CD14-positive monocyte (primary cell): ENCODE results near the gene MKLN1. TPM values are rescaled to one million over a fixed set of nuclear protein-coding genes. Genes with fewer than 3 reads are reported as not detected.

Source experiments
- DNase-seq, 3 donors: peaks; one replicate each; pipeline ENCODE4 v3.0.0-alpha.2; 2011 to 2022
- H2AFZ ChIP-seq: 2 replicates; pipeline ENCODE4 v1.6.0; 2012; ENCODE audit warnings: mild to moderate bottlenecking, low read depth, low read length, inconsistent platforms; ENCODE audit not compliant: insufficient read depth, poor library complexity, severe bottlenecking
- H3K27ac ChIP-seq, 2 donors: 1 replicate in 1 of 2; 2 replicates in 1 of 2; pipeline ENCODE4 v1.5.1; 2012 to 2013; ENCODE audit warnings: low read length in 2 of 2, control low read depth in 1 of 2, inconsistent platforms in 1 of 2, low read depth in 1 of 2, mild to moderate bottlenecking in 1 of 2
- H3K27me3 ChIP-seq, 2 donors: one replicate each; pipeline versions ENCODE4 v1.6.0 to v1.6.1; 2011 to 2013; ENCODE audit warnings: low read length in 2 of 2; ENCODE audit not compliant: control insufficient read depth in 2 of 2, insufficient read depth in 2 of 2
- H3K36me3 ChIP-seq, 2 donors: replicated peaks in 1 of 2; 1 replicate in 1 of 2; 2 replicates in 1 of 2; pipeline versions ENCODE4 v1.5.1 to v1.6.1; 2012 to 2013; ENCODE audit warnings: low read length in 2 of 2, control low read depth in 1 of 2, inconsistent platforms in 1 of 2, mild to moderate bottlenecking in 1 of 2; ENCODE audit not compliant: insufficient read depth in 2 of 2, control insufficient read depth in 1 of 2
- H3K4me1 ChIP-seq, 2 donors: 1 replicate in 1 of 2; 2 replicates in 1 of 2; pipeline versions ENCODE4 v1.5.1 to v1.6.1; 2012 to 2013; ENCODE audit warnings: low read length in 2 of 2, control low read depth in 1 of 2, inconsistent platforms in 1 of 2, mild to moderate bottlenecking in 1 of 2, moderate library complexity in 1 of 2; ENCODE audit not compliant: insufficient read depth in 2 of 2, control insufficient read depth in 1 of 2
- H3K4me2 ChIP-seq: replicated peaks from 2 replicates; pipeline ENCODE3; 2012; ENCODE audit warnings: low read length, moderate library complexity, mild to moderate bottlenecking; ENCODE audit not compliant: poor library complexity, severe bottlenecking; ENCODE audit errors: extremely low read depth
- H3K4me3 ChIP-seq, 3 experiments: fragments of 200-600 bp in 1 of 3; sonication (generic) in 1 of 3; replicated peaks in 1 of 3; 1 replicate in 2 of 3; 2 replicates in 1 of 3; pipeline ENCODE4 v1.5.1; 2011 to 2013; ENCODE audit warnings: low read length in 3 of 3, mild to moderate bottlenecking in 3 of 3, control low read depth in 2 of 3, low read depth in 2 of 3, inconsistent platforms in 1 of 3, moderate library complexity in 1 of 3
- H3K79me2 ChIP-seq: 2 replicates; pipeline ENCODE4 v1.6.0; 2012; ENCODE audit warnings: mild to moderate bottlenecking, control low read depth, inconsistent platforms, low read length, moderate library complexity; ENCODE audit not compliant: insufficient read depth
- H3K9ac ChIP-seq: 2 replicates; pipeline ENCODE4 v1.6.0; 2017; ENCODE audit warnings: low read length, mild to moderate bottlenecking; ENCODE audit not compliant: insufficient read depth, poor library complexity, severe bottlenecking
- H3K9me3 ChIP-seq, 2 donors: replicated peaks in 1 of 2; 1 replicate in 1 of 2; 2 replicates in 1 of 2; pipeline versions ENCODE4 v1.5.1 to v1.6.1; 2012 to 2013; ENCODE audit warnings: low read length in 2 of 2, control low read depth in 1 of 2; ENCODE audit not compliant: control insufficient read depth in 1 of 2, insufficient read depth in 1 of 2
- H4K20me1 ChIP-seq: 2 replicates; pipeline ENCODE4 v1.6.0; 2012; ENCODE audit warnings: mild to moderate bottlenecking, low read length, control low read depth, moderate library complexity; ENCODE audit not compliant: insufficient read depth
- H3K27ac Mint-ChIP-seq, 7 donors: one replicate each; pipeline ENCODE4 v1.8.0; 2020; ENCODE audit warnings: mild to moderate bottlenecking in 7 of 7, mixed read lengths in 7 of 7, moderate library complexity in 6 of 7, inconsistent platforms in 2 of 7
- H3K27me3 Mint-ChIP-seq, 3 donors: one replicate each; pipeline ENCODE4 v1.8.0; 2021 to 2022; ENCODE audit warnings: low read depth in 3 of 3, mild to moderate bottlenecking in 3 of 3, mixed read lengths in 3 of 3, moderate library complexity in 3 of 3, inconsistent platforms in 1 of 3
- H3K36me3 Mint-ChIP-seq, 2 donors: one replicate each; pipeline ENCODE4 v1.8.0; 2020; ENCODE audit warnings: mixed read lengths in 2 of 2, inconsistent platforms in 1 of 2, mild to moderate bottlenecking in 1 of 2
- H3K4me1 Mint-ChIP-seq: one replicate; pipeline ENCODE4 v1.8.0; 2020; ENCODE audit warnings: mild to moderate bottlenecking, mixed read lengths
- H3K4me3 Mint-ChIP-seq, 2 donors: one replicate each; pipeline ENCODE4 v1.8.0; 2020; ENCODE audit warnings: mild to moderate bottlenecking in 2 of 2, mixed read lengths in 2 of 2, moderate library complexity in 1 of 2
- H3K9me3 Mint-ChIP-seq, 7 donors: one replicate each; pipeline ENCODE4 v1.8.0; 2020 to 2022; ENCODE audit warnings: mixed read lengths in 7 of 7, mild to moderate bottlenecking in 6 of 7, moderate library complexity in 6 of 7, inconsistent platforms in 2 of 7
- WGBS: methylation state at CpG from one replicate; pipeline ENCODE4 v1.1.5; 2013; ENCODE audit warnings: missing lambda C conversion rate; ENCODE audit not compliant: insufficient coverage; 5-methylcytosine and 5-hydroxymethylcytosine counted together
- intact Hi-C, 2 donors: fragments of 100-400 bp; cut with micrococcal nuclease; formaldehyde crosslinking; loops; one replicate each; pipeline versions ENCODE4 v1.15.0 to v1.15.1; 2023
- polyA plus RNA-seq, 3 donors: library from polyadenylated mRNA; depleted of rRNA in 1 of 3; unstranded in 2 of 3; stranded (reverse) in 1 of 3; fragments of 300-500 nt in 2 of 3; fragments of >200 nt in 1 of 3; fragmentation: Illumina TruSeq in 2 of 3; gene quantifications; 1 replicate in 2 of 3; 2 replicates in 1 of 3; pipeline ENCODE4 v1.2.3, GENCODE V29; 2012 to 2021
- TF ChIP-seq, protein P1 (sequence below): fragments of 200-600 bp; IDR thresholded peaks from one replicate; pipeline ENCODE4 v1.8.0; 2022; ENCODE audit warnings: antibody characterized with exemption, mild to moderate bottlenecking

MKLN1 gene
- polyA plus RNA-seq, 3 donors = 12.2 to 18.5 (median 17.2) TPM

GRCh38 chr7:131374821-131375220 is 47.1 kb downstream of the MKLN1 start:
- TF ChIP-seq, protein P1, sequence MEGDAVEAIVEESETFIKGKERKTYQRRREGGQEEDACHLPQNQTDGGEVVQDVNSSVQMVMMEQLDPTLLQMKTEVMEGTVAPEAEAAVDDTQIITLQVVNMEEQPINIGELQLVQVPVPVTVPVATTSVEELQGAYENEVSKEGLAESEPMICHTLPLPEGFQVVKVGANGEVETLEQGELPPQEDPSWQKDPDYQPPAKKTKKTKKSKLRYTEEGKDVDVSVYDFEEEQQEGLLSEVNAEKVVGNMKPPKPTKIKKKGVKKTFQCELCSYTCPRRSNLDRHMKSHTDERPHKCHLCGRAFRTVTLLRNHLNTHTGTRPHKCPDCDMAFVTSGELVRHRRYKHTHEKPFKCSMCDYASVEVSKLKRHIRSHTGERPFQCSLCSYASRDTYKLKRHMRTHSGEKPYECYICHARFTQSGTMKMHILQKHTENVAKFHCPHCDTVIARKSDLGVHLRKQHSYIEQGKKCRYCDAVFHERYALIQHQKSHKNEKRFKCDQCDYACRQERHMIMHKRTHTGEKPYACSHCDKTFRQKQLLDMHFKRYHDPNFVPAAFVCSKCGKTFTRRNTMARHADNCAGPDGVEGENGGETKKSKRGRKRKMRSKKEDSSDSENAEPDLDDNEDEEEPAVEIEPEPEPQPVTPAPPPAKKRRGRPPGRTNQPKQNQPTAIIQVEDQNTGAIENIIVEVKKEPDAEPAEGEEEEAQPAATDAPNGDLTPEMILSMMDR = no peak
- Histone ChIP-seq H3K27me3 (no peaks in the 10 kb centered on the region), H3K36me3 (peaks cover 0 to 13% of the 10 kb centered on the region in 2 donors), H3K9ac (no peak overlapping the region), H4K20me1 (peaks cover 86% of the 10 kb centered on the region), H3K4me2 (no peak overlapping the region), H3K27ac (no peak overlapping the region), H3K4me3 (no peak overlapping the region), H2AFZ (no peak overlapping the region), H3K4me1 (peaks cover 8% of the 10 kb centered on the region in 2 donors), H3K9me3 (no peaks in the 10 kb centered on the region), H3K79me2 (peaks cover 65% of the 10 kb centered on the region)
- Mint-ChIP-seq H3K27me3 (no peaks in the 10 kb centered on the region), H3K36me3 (peaks cover 3 to 8% of the 10 kb centered on the region in 2 donors), H3K27ac (no peak overlapping the region), H3K4me3 (no peak overlapping the region), H3K4me1 (peaks cover 24% of the 10 kb centered on the region), H3K9me3 (peaks cover 0 to 2% (median 0%) of the 10 kb centered on the region in 7 donors)
- no peak for DNase-seq
- intact Hi-C loops = no loop called here
- WGBS = no CpG with 5 or more reads among the region's 1 CpG

- TF ChIP-seq, protein P1 = no peak
- H3K4me1 Mint-ChIP-seq = peaks cover 14% of the 10 kb centered on the region
- Histone ChIP-seq H4K20me1 (peaks cover 82% of the 10 kb centered on the region), H3K9me3 (no peaks in the 10 kb centered on the region), H3K4me3 (no peak overlapping the region), H3K4me1 (peaks cover 0 to 3% of the 10 kb centered on the region in 2 donors), H3K27me3 (no peaks in the 10 kb centered on the region), H3K9ac (no peak overlapping the region), H3K36me3 (peaks cover 0 to 9% of the 10 kb centered on the region in 2 donors), H3K4me2 (no peak overlapping the region), H3K79me2 (peaks cover 45% of the 10 kb centered on the region), H3K27ac (no peak overlapping the region), H2AFZ (no peak overlapping the region)
- no CpG with 5 or more reads among the region's 1 CpG for WGBS
- H3K27me3 Mint-ChIP-seq = no peaks in the 10 kb centered on the region
- H3K36me3 Mint-ChIP-seq = peaks cover 8 to 26% of the 10 kb centered on the region in 2 donors
- peaks cover 0 to 2% (median 0%) of the 10 kb centered on the region in 7 donors for H3K9me3 Mint-ChIP-seq
- no peak for DNase-seq
- peak overlapping the region in 1 of 7 donors; percentile 15 for H3K27ac Mint-ChIP-seq
- no peak overlapping the region for H3K4me3 Mint-ChIP-seq
- intact Hi-C loops = no loop called here
Observed at GRCh38 chr7:131381069-131381838, 53.6 kb downstream of the MKLN1 start.
